ENCODE results near the gene CRELD2. TPM values are rescaled to one million over a fixed set of nuclear protein-coding genes. Genes with fewer than 3 reads are reported as not detected.

CRELD2 gene
- total and polyA plus RNA-seq, 2 of the 13 experiments (the other 11 are each of a cell fraction or from before 2014, with no cell fraction given): 17.2 to 44.7 TPM

GRCh38 chr22:49930596-49931412 is 12.4 kb downstream of the CRELD2 start (continued):
- TF ChIP-seq HNF1A (IDR thresholded peaks at IDR 0.05; ENCODE audit: low read depth) (no peak), HNF1A (CRISPR knock-in tag; IDR thresholded peaks at IDR 0.05; ENCODE audit: borderline replicate concordance) (no peak), HMGA1 (CRISPR knock-in tag; conservative IDR thresholded peaks at IDR 0.05) (no peak), SCMH1 (CRISPR knock-in tag; IDR thresholded peaks at IDR 0.05; ENCODE audit: borderline replicate concordance) (no peak), UBTF (CRISPR knock-in tag; IDR thresholded peaks at IDR 0.05) (no peak), DRAP1 (CRISPR knock-in tag; IDR thresholded peaks at IDR 0.05) (no peak), CAMTA2 (CRISPR knock-in tag; IDR thresholded peaks at IDR 0.05; ENCODE audit: borderline replicate concordance) (no peak), ZNF121 (CRISPR knock-in tag; IDR thresholded peaks at IDR 0.05) (no peak), SAFB2 (CRISPR knock-in tag; IDR thresholded peaks at IDR 0.05; ENCODE audit: borderline replicate concordance, low read depth) (no peak), ZNF430 (CRISPR knock-in tag; IDR thresholded peaks at IDR 0.05) (no peak), SP5 (CRISPR knock-in tag; IDR thresholded peaks at IDR 0.05; ENCODE audit: borderline replicate concordance, low read depth) (no peak), LBX2 (CRISPR knock-in tag; IDR thresholded peaks at IDR 0.05; ENCODE audit: borderline replicate concordance) (no peak), ZNF550 (CRISPR knock-in tag; IDR thresholded peaks at IDR 0.05; ENCODE audit: borderline replicate concordance) (no peak), SIX4 (CRISPR knock-in tag; IDR thresholded peaks at IDR 0.05) (no peak), ZNF713 (CRISPR knock-in tag; IDR thresholded peaks at IDR 0.05) (no peak), ZNF572 (CRISPR knock-in tag; IDR thresholded peaks at IDR 0.05) (no peak), SNAPC5 (CRISPR knock-in tag; IDR thresholded peaks at IDR 0.05; ENCODE audit: borderline replicate concordance) (no peak), HDAC1 (CRISPR knock-in tag; IDR thresholded peaks at IDR 0.05) (no peak), ZNF781 (CRISPR knock-in tag; IDR thresholded peaks at IDR 0.05; ENCODE audit: borderline replicate concordance, not compliant biosample characterization) (no peak), ZNF510 (CRISPR knock-in tag; IDR thresholded peaks at IDR 0.05; ENCODE audit: low read depth) (no peak), PBX2 (CRISPR knock-in tag; IDR thresholded peaks at IDR 0.05) (no peak)

All from HepG2 (cell line).